Posterior vena cava (tissue), 2 donors: ENCODE results near the gene TIGD1. TPM values are rescaled to one million over a fixed set of nuclear protein-coding genes. Genes with fewer than 3 reads are reported as not detected.

Experiments
- DNase-seq: peaks from one replicate; pipeline ENCODE4 v3.0.0-alpha.2; 2020; ENCODE audit warnings: low spot score
- intact Hi-C, 2 donors: fragments of 100-400 bp; cut with DNase I; formaldehyde crosslinking; loops; one replicate each; pipeline versions ENCODE4 v1.14.1 to v1.14.2; 2022 to 2023
- total RNA-seq, 2 donors: library from RNA; stranded (reverse); fragmentation: NEBNext Ultra II Directional; extraction: Animal tissue kit (Norgen Biotek cat#: 25700); gene quantifications; one replicate each; pipeline ENCODE4 v1.2.1, GENCODE V29; 2021
- donor health status: DM: yes; HTN: yes; CAD: no.
- donor health status: DM: yes; HTN: yes; CAD: no.

Gene TIGD1
- total RNA-seq, 2 donors from 2014 or later = 2.2 to 3.0 TPM

- intact Hi-C loops = no loop called here
- no peak for DNase-seq
Measured at GRCh38 chr2:232516551-232516950, 33.8 kb downstream of the TIGD1 start.

- intact Hi-C loops = no loop called here
- no peak for DNase-seq
Measured at GRCh38 chr2:232515639-232516038, 34.7 kb downstream of the TIGD1 start.

GRCh38 chr2:232513353-232513752 is 37.0 kb downstream of the TIGD1 start:
- no peak for DNase-seq
- intact Hi-C loops = no loop called here

GRCh38 chr2:232512602-232513001 is 37.8 kb downstream of the TIGD1 start:
- no peak for DNase-seq
- intact Hi-C loops = no loop called here

GRCh38 chr2:232511336-232511890 is 38.9 kb downstream of the TIGD1 start:
- intact Hi-C loops = no loop called here
- DNase-seq = no peak

- no peak for DNase-seq
- intact Hi-C loops = no loop called here
Measured at GRCh38 chr2:232508251-232508650, 42.1 kb downstream of the TIGD1 start.

- DNase-seq = no peak
- intact Hi-C loops = no loop called here
Measured at GRCh38 chr2:232506709-232507108, 43.6 kb downstream of the TIGD1 start.

GRCh38 chr2:232505856-232506255 is 44.5 kb downstream of the TIGD1 start:
- intact Hi-C loops = no loop called here
- no peak for DNase-seq

GRCh38 chr2:232504438-232504837 is 45.9 kb downstream of the TIGD1 start:
- DNase-seq = no peak
- intact Hi-C loops = no loop called here

- intact Hi-C loops = no loop called here
- DNase-seq = no peak
Measured at GRCh38 chr2:232503809-232504323, 46.5 kb downstream of the TIGD1 start.

GRCh38 chr2:232502911-232503808 is 47.2 kb downstream of the TIGD1 start:
- no peak for DNase-seq
- intact Hi-C loops = no loop called here

- DNase-seq = no peak
- intact Hi-C loops = no loop called here
Measured at GRCh38 chr2:232502511-232502910, 47.8 kb downstream of the TIGD1 start.

- DNase-seq = no peak
- intact Hi-C loops = no loop called here
Measured at GRCh38 chr2:232501794-232502390, 48.5 kb downstream of the TIGD1 start.

GRCh38 chr2:232501331-232501771 is 49.0 kb downstream of the TIGD1 start:
- DNase-seq = no peak
- intact Hi-C loops = no loop called here

- no peak for DNase-seq
Measured at GRCh38 chr2:232498452-232498851, 51.9 kb downstream of the TIGD1 start.

More at GRCh38 chr2:232498452-232498851, 51.9 kb downstream of the TIGD1 start:
- intact Hi-C loops = no loop called here

Other genes starting within 250 kb of the TIGD1 start
- gene ALPP, start 171.8 kb downstream of the TIGD1 start, total RNA-seq = not detected
- gene ALPG, start 143.7 kb downstream of the TIGD1 start, total RNA-seq = not detected
- not detected for gene ALPI, start 94.4 kb downstream of the TIGD1 start, total RNA-seq
- 1 to 10 TPM in 1 of 2 donors, under 1 TPM in 1; 0.52 to 2.8 TPM for gene ECEL1, start 62.7 kb downstream of the TIGD1 start, total RNA-seq
- not detected for gene PRSS56, start 30.2 kb downstream of the TIGD1 start, total RNA-seq
- gene CHRND, start 24.4 kb downstream of the TIGD1 start, total RNA-seq = not detected
- not detected for gene CHRNG, start 10.9 kb downstream of the TIGD1 start, total RNA-seq
- 10 to 100 TPM; 49.1 to 49.6 TPM for gene EIF4E2, start 132 bp upstream of the TIGD1 start, total RNA-seq
- gene EFHD1, start 83.0 kb upstream of the TIGD1 start, total RNA-seq = 10 to 100 TPM; 42.2 to 69.7 TPM
- 10 to 100 TPM; 60.3 to 66.7 TPM for gene GIGYF2, start 146.8 kb upstream of the TIGD1 start, total RNA-seq
- not detected for gene KCNJ13, start 226.0 kb upstream of the TIGD1 start, total RNA-seq